Measurements from ENCODE around the gene NASP. TPM values are rescaled to one million over a fixed set of nuclear protein-coding genes. Genes with fewer than 3 reads are reported as not detected.

NASP gene
- total RNA-seq, 3 donors from 2014 or later, result 83.4 to 96.7 (median 91.0) TPM

DNA sequence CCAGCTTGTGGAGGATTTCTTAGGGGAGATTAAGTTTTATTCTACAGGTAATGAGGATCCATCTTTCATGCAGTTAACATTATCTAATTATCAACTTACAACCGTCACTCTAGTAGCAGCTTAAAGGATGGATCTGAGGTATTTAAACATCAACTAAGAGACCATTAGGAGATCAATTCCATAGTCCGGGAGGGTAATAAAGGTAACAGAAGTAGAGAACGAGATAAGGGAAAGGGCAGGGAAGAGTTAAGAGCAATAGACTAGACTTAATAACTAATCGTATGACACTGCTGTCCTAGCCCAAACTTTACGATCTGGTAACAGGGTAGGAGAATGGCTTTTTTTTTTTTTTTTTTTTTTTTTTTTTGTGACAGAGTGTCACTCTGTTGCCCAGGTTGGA, 59.5 kb downstream of the NASP start:
- no peaks in the 10 kb centered on the region for H3K27me3 ChIP-seq
- no peak overlapping the region for H3K4me3 ChIP-seq
- no peak for DNase-seq (ENCODE audit: low spot score in 2 of 2)
- no peaks in the 10 kb centered on the region for H3K4me1 ChIP-seq
- H3K27ac ChIP-seq, result peak overlapping the region in 1 of 2 donors; percentile 75
- intact Hi-C loops (cut with DNase I; ENCODE audit: low total_unique reads), result no loop called here
- no peaks in the 10 kb centered on the region for H3K36me3 ChIP-seq
- TF ChIP-seq, protein P1, sequence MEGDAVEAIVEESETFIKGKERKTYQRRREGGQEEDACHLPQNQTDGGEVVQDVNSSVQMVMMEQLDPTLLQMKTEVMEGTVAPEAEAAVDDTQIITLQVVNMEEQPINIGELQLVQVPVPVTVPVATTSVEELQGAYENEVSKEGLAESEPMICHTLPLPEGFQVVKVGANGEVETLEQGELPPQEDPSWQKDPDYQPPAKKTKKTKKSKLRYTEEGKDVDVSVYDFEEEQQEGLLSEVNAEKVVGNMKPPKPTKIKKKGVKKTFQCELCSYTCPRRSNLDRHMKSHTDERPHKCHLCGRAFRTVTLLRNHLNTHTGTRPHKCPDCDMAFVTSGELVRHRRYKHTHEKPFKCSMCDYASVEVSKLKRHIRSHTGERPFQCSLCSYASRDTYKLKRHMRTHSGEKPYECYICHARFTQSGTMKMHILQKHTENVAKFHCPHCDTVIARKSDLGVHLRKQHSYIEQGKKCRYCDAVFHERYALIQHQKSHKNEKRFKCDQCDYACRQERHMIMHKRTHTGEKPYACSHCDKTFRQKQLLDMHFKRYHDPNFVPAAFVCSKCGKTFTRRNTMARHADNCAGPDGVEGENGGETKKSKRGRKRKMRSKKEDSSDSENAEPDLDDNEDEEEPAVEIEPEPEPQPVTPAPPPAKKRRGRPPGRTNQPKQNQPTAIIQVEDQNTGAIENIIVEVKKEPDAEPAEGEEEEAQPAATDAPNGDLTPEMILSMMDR (IDR thresholded peaks at IDR 0.05), result no peak
- TF ChIP-seq POLR2AphosphoS5 (IDR thresholded peaks at IDR 0.05) (no peak), POLR2A (IDR thresholded peaks at IDR 0.05) (no peak)
- H3K9me3 ChIP-seq, result no peaks in the 10 kb centered on the region

DNA sequence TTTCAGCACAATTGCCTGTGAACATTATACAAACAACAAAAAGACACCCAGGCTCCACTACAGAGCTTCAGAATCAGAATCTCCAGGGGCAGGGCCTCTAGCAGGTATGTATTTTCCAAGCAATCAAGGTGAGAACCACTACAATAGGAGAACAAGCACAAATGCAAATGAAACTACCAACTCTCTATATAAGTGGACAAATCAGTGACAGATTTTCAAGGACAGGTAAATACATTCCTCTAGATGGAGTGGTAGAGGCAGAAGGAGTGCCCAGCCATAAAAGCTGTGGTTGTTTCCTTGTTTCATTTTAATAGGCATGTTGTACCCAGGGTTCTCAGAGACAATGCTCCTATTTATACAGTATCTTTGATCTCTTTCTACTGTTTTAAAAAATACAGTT, 60.1 kb downstream of the NASP start:
- Histone ChIP-seq H3K27ac (peak overlapping the region; percentile 32 to 75), H3K9me3 (no peaks in the 10 kb centered on the region), H3K36me3 (no peaks in the 10 kb centered on the region), H3K27me3 (no peaks in the 10 kb centered on the region), H3K4me1 (no peaks in the 10 kb centered on the region), H3K4me3 (no peak overlapping the region)
- DNase-seq (ENCODE audit: low spot score in 2 of 2), result no peak
- TF ChIP-seq POLR2A (IDR thresholded peaks at IDR 0.05), result no peak
- TF ChIP-seq, protein P1 (IDR thresholded peaks at IDR 0.05), result peak in 1 of 3 donors; percentile 34
- no peak for TF ChIP-seq POLR2AphosphoS5 (IDR thresholded peaks at IDR 0.05)
- intact Hi-C loops (cut with DNase I; ENCODE audit: low total_unique reads), result no loop called here

- no peak overlapping the region for H3K4me3 ChIP-seq
- no peaks in the 10 kb centered on the region for H3K4me1 ChIP-seq
- H3K36me3 ChIP-seq, result no peaks in the 10 kb centered on the region
- no peak for DNase-seq (ENCODE audit: low spot score in 2 of 2)
- H3K9me3 ChIP-seq, result no peaks in the 10 kb centered on the region
- H3K27me3 ChIP-seq, result no peaks in the 10 kb centered on the region
- TF ChIP-seq POLR2A (IDR thresholded peaks at IDR 0.05) (no peak), POLR2AphosphoS5 (IDR thresholded peaks at IDR 0.05) (no peak)
- TF ChIP-seq, protein P1 (IDR thresholded peaks at IDR 0.05), result no peak
- peak overlapping the region in 1 of 2 donors; percentile 75 for H3K27ac ChIP-seq
- intact Hi-C loops (cut with DNase I; ENCODE audit: low total_unique reads), result no loop called here
Observed at GRCh38 chr1:45644661-45645060, 60.8 kb downstream of the NASP start.

GRCh38 chr1:45647248-45648021, 63.6 kb downstream of the NASP start:
- Histone ChIP-seq H3K27ac (peak overlapping the region; percentile 8 to 48), H3K36me3 (no peaks in the 10 kb centered on the region), H3K4me3 (no peak overlapping the region), H3K9me3 (no peaks in the 10 kb centered on the region), H3K4me1 (no peaks in the 10 kb centered on the region), H3K27me3 (no peaks in the 10 kb centered on the region)
- TF ChIP-seq POLR2AphosphoS5 (IDR thresholded peaks at IDR 0.05) (no peak), POLR2A (IDR thresholded peaks at IDR 0.05) (no peak)
- TF ChIP-seq, protein P1 (IDR thresholded peaks at IDR 0.05), result no peak
- intact Hi-C loops (cut with DNase I; ENCODE audit: low total_unique reads), result no loop called here
- no peak for DNase-seq (ENCODE audit: low spot score in 2 of 2)

GRCh38 chr1:45654540-45655280, 70.9 kb downstream of the NASP start:
- intact Hi-C loops (cut with DNase I; ENCODE audit: low total_unique reads), result loop anchor here (5.0 kb wide), 1 partner anchor 453 kb away; no protein-coding TSS in a partner anchor
- H3K36me3 ChIP-seq, result peaks cover 14% of the 10 kb centered on the region
- DNase-seq (ENCODE audit: low spot score in 2 of 2), result no peak

More at GRCh38 chr1:45654540-45655280, 70.9 kb downstream of the NASP start:
- no peaks in the 10 kb centered on the region for H3K9me3 ChIP-seq
- no peak for TF ChIP-seq POLR2AphosphoS5 (IDR thresholded peaks at IDR 0.05)
- TF ChIP-seq, protein P1 (IDR thresholded peaks at IDR 0.05), result no peak
- TF ChIP-seq POLR2A (IDR thresholded peaks at IDR 0.05), result no peak
- H3K27ac ChIP-seq, result no peak overlapping the region
- H3K4me1 ChIP-seq, result no peaks in the 10 kb centered on the region
- no peak overlapping the region for H3K4me3 ChIP-seq
- H3K27me3 ChIP-seq, result no peaks in the 10 kb centered on the region
